ENCODE results near the gene SORT1. TPM values are rescaled to one million over a fixed set of nuclear protein-coding genes. Genes with fewer than 3 reads are reported as not detected.
A peak's percentile ranks its signal among the peaks of the same experiment; 100 is the strongest.

The SORT1 gene
- total RNA-seq, 1 donor, result 38.4 TPM

DNA sequence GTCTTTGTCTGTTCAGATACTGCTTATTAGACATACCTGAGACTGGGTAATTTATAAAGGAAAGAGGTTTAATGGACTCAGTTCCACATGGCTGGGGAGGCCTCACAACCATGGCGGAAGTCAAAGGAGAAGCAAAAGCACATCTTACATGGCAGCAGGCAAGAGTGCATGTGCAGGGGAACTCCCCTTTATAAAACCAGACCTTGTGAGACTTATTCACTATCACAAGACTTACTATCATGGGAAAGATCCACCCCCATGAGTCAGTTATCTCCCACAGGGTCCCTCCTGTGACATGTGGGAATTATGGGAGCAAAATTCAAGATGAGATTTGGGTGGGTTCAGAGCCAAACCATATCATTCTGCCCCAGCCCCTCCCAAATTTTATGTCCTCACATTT lies 35.6 kb upstream of the SORT1 start:
- no peak overlapping the region for H3K4me3 ChIP-seq (ENCODE audit: low read depth, low read length)
- no peak for DNase-seq (ENCODE audit: low read depth)
- TF ChIP-seq, protein P1, sequence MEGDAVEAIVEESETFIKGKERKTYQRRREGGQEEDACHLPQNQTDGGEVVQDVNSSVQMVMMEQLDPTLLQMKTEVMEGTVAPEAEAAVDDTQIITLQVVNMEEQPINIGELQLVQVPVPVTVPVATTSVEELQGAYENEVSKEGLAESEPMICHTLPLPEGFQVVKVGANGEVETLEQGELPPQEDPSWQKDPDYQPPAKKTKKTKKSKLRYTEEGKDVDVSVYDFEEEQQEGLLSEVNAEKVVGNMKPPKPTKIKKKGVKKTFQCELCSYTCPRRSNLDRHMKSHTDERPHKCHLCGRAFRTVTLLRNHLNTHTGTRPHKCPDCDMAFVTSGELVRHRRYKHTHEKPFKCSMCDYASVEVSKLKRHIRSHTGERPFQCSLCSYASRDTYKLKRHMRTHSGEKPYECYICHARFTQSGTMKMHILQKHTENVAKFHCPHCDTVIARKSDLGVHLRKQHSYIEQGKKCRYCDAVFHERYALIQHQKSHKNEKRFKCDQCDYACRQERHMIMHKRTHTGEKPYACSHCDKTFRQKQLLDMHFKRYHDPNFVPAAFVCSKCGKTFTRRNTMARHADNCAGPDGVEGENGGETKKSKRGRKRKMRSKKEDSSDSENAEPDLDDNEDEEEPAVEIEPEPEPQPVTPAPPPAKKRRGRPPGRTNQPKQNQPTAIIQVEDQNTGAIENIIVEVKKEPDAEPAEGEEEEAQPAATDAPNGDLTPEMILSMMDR (IDR thresholded peaks at IDR 0.05; ENCODE audit: insufficient read depth, low read depth, low read length), result no peak

DNA sequence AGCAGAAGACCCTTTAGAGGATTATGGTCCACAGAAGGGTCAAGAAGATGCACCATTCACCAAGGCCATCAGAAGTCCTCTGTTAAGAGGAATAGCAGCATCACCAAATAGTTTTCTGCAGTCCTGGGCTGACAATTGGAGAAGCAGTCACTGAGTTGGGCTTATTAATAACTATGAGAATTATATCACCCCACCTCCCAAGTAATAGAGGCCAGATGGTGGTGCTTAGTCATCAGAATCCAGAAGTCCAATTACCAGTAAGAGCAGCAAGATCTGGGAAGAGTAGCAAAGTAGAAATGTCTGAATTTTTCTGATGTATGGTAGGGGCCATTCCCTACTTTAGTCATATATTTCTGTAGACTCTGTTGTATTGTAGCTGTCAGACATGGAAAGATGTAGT lies 34.6 kb upstream of the SORT1 start:
- no peak for DNase-seq (ENCODE audit: low read depth)
- TF ChIP-seq, protein P1 (IDR thresholded peaks at IDR 0.05; ENCODE audit: insufficient read depth, low read depth, low read length), result no peak
- H3K4me3 ChIP-seq (ENCODE audit: low read depth, low read length), result no peak overlapping the region

DNA sequence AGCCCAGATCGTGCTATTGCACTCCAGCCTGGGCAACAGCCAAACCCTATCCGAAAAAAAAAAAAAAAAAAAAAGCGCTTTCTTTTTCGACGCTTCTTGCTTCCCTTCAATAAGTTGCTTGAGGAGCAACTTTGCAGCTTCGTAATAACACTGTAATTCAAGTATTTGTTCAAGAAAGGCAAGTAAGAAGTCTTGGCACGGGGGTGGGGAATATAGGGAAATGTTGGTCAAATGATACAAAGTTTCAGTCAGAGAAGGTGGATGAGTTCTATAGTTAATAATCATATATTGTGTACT lies 29.4 kb upstream of the SORT1 start:
- peak; percentile 32 for DNase-seq (ENCODE audit: low read depth)
- H3K4me3 ChIP-seq (ENCODE audit: low read depth, low read length), result peak overlapping the region; percentile 88
- TF ChIP-seq, protein P1 (IDR thresholded peaks at IDR 0.05; ENCODE audit: insufficient read depth, low read depth, low read length), result no peak

DNA sequence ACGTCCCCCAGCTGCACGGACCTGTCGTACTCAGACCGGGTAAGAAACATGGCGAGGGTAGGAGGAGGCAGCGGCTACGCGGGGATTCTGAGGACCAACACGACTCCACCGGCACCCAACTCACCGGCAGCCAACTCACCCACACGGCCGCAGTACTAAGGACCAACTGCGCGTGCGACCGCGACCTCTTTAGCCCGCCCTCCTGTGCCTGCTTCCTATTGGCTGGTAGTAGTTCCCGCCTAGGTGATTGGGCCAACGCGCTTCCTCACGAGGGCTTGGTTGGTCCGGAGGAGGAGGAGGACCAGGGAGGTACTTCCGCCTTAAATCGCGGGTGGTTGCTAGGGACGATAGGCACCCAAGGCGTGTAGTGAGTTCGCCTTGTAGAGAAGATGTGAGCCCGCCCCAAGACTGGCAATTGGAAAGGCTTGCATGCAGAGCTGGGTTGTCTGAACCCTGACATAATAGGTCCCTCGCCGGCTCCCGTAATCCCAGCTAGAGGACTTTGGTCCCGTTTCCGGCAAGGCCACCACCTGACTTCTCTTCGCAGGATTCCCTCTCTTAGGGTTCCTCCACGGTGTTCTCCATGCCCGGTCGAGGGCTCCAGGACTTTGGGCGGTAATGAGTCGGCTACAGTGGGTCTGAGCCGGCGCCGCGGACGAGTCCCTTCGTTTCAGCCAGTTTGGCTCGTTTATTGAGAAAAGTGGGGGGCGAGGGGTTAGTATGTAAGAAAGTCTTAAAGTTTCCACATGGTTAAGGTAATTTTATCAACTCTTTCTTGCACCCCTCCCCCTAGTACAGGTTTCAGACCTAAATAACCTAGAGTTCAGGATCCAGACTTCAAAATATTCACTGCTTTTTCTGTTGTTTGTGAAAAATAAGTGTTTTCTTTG lies 28.8 kb upstream of the SORT1 start, which contains the start of gene PSMA5:
Gene PSMA5, minus strand, starts transcription at position 168 of the 890 bp plus-strand sequence. Its CDS starts 118 bp downstream, at position 50.
- TF ChIP-seq, protein P1 (IDR thresholded peaks at IDR 0.05; ENCODE audit: insufficient read depth, low read depth, low read length), result no peak
- H3K4me3 ChIP-seq (ENCODE audit: low read depth, low read length), result peak within 1 kb of the TSS; percentile 88
- peak; percentile 100 for DNase-seq (ENCODE audit: low read depth)

DNA sequence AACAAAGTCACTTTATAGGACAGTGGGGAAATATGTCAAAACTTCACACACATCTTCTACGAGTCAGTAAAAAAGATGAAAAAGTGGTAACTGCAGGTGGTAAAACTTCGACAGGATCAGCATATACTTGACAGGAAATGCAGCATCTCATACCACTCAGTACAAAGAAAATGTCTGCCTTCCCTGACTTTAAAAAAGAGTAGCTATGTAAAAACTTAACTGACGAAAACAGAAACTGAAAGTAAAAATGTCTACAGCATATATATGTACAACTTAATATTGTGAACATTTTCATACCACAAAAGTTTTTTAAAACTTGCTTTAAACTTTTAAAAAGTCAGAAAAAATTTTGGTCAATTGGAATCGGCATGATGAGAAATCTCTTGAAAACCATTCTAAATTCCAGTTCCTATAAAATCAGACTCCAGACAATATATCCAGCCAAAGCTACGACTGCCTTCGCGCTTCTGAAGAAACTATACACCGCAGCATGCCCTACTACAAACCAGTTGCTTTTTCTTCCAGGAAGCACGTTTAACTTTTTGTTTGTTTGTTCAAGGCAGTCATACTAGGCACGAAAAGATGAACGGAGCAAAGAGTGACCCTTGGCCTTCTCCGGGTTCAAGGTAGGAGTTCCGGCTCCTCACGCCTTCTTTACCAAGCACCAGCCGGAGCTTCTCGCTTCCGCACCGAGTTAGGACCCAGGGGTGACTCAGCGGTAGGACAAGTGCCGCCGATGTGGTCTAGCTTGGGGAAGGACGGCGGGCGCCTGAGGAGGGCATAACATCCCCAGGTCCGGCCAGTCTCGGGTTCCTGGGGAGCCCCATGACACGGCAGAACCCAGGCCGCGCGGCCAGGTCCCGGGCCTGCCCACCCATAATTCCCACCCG lies 27.9 kb upstream of the SORT1 start:
- TF ChIP-seq, protein P1 (IDR thresholded peaks at IDR 0.05; ENCODE audit: insufficient read depth, low read depth, low read length), result no peak
- H3K4me3 ChIP-seq (ENCODE audit: low read depth, low read length), result peak overlapping the region; percentile 88
- DNase-seq (ENCODE audit: low read depth), result peak; percentile 70

DNA sequence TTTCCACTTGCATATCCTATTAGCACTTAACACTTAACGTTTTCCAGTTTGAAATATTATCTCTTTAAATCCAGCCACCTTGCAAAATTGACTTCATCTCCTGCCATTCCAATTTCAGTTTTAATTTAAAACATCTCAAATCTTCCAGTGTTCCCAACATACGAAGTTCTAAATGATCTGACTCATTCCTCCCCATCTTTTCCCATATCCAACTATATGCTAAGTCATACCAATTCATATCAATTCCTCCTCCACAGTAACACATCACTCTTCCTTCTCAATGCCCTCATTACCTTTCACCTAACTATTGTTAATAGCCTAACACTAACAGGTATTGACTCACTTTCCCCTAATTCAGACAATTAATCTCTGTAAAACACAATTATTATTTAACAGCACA lies 25.8 kb upstream of the SORT1 start:
- DNase-seq (ENCODE audit: low read depth), result no peak
- TF ChIP-seq, protein P1 (IDR thresholded peaks at IDR 0.05; ENCODE audit: insufficient read depth, low read depth, low read length), result no peak
- no peak overlapping the region for H3K4me3 ChIP-seq (ENCODE audit: low read depth, low read length)
